Esophagus muscularis mucosa (tissue), 4 donors: ENCODE data around the gene SHTN1. TPM values are rescaled to one million over a fixed set of nuclear protein-coding genes. Genes with fewer than 3 reads are reported as not detected.

ENCODE experiments used
- DNase-seq: peaks from one replicate; pipeline ENCODE4 v3.0.0-alpha.2; 2017; ENCODE audit errors: extremely low spot score
- H3K27ac ChIP-seq, 4 donors: fragments of 200-600 bp; sonication (generic); replicated peaks in 1 of 4; 1 replicate in 3 of 4; 2 replicates in 1 of 4; pipeline ENCODE4 v1.5.1; 2016 to 2019; ENCODE audit warnings: mild to moderate bottlenecking in 1 of 4
- H3K27me3 ChIP-seq, 4 donors: fragments of 200-600 bp; sonication (generic); one replicate each; pipeline versions ENCODE4 v1.5.1 to v1.6.0; 2016 to 2019
- H3K36me3 ChIP-seq, 4 donors: fragments of 200-600 bp; sonication (generic); one replicate each; pipeline ENCODE4 v1.5.1; 2016 to 2019
- H3K4me1 ChIP-seq, 4 donors: fragments of 200-600 bp; sonication (generic); one replicate each; pipeline ENCODE4 v1.5.1; 2016 to 2019
- H3K4me3 ChIP-seq, 4 donors: fragments of 200-600 bp; sonication (generic); 1 replicate in 2 of 4; 2 replicates in 2 of 4; pipeline ENCODE4 v1.5.1; 2016 to 2019; ENCODE audit warnings: mild to moderate bottlenecking in 4 of 4, moderate library complexity in 1 of 4
- H3K9me3 ChIP-seq, 4 donors: fragments of 200-600 bp; sonication (generic); 1 replicate in 3 of 4; 2 replicates in 1 of 4; pipeline ENCODE4 v1.5.1; 2016 to 2019
- CTCF ChIP-seq, 3 experiments: fragments of 200-600 bp in 2 of 3; fragments of 450-650 bp in 1 of 3; sonication (generic) in 2 of 3; IDR thresholded peaks; one replicate each; pipeline ENCODE4 v1.5.1; 2017 to 2019; ENCODE audit warnings: antibody characterized with exemption in 3 of 3, mild to moderate bottlenecking in 2 of 3, moderate library complexity in 1 of 3
- EP300 ChIP-seq: sonication (generic); formaldehyde crosslinking; IDR thresholded peaks from one replicate; pipeline ENCODE4 v1.6.1; 2017; ENCODE audit warnings: antibody characterized with exemption
- POLR2A ChIP-seq: fragments of 450-650 bp; IDR thresholded peaks from one replicate; pipeline ENCODE4 v1.6.1; 2017; ENCODE audit warnings: antibody characterized with exemption, moderate library complexity, mild to moderate bottlenecking, low read depth
- POLR2AphosphoS5 ChIP-seq, 2 donors: sonication (generic); formaldehyde crosslinking; IDR thresholded peaks; one replicate each; pipeline ENCODE4 v1.6.1; 2017; ENCODE audit warnings: antibody characterized with exemption in 2 of 2
- WGBS: methylation state at CpG from one replicate; pipeline ENCODE4 v1.1.5; 2018; 5-methylcytosine and 5-hydroxymethylcytosine counted together
- intact Hi-C: fragments of 100-400 bp; cut with DNase I; formaldehyde crosslinking; loops from one replicate; pipeline ENCODE4 v1.15.1; 2023
- total RNA-seq, 4 donors: library from RNA; depleted of rRNA; stranded (reverse); fragments of >200 nt; gene quantifications; one replicate each; pipeline versions ENCODE4 v1.1.0 to v1.2.1, GENCODE V29; 2016

SHTN1 gene
- total RNA-seq, 4 donors from 2014 or later: 3.5 to 8.6 (median 6.1) TPM

- intact Hi-C loops: no loop called here
- H3K4me3 ChIP-seq: no peak overlapping the region
- WGBS: 72% methylated on average over 3 of the region's 3 CpGs
- no peak for TF ChIP-seq POLR2AphosphoS5 (IDR thresholded peaks at IDR 0.05)
- no peak for TF ChIP-seq EP300
- TF ChIP-seq CTCF (IDR thresholded peaks at IDR 0.05): no peak
- TF ChIP-seq POLR2A: no peak
- no peaks in the 10 kb centered on the region for H3K9me3 ChIP-seq
- peaks cover 0 to 4% (median 0%) of the 10 kb centered on the region in 4 donors for H3K36me3 ChIP-seq
- H3K4me1 ChIP-seq: no peaks in the 10 kb centered on the region
- H3K27ac ChIP-seq: no peak overlapping the region
- H3K27me3 ChIP-seq: no peaks in the 10 kb centered on the region
- no peak for DNase-seq
These were observed 24.9 kb downstream of the SHTN1 start for GRCh38 chr10:116980041-116980440.

GRCh38 chr10:116978901-116979300 is 26.1 kb downstream of the SHTN1 start:
- TF ChIP-seq CTCF (IDR thresholded peaks at IDR 0.05) (no peak), POLR2A (no peak), EP300 (no peak), POLR2AphosphoS5 (IDR thresholded peaks at IDR 0.05) (no peak)
- no peaks in the 10 kb centered on the region for H3K27me3 ChIP-seq
- peaks cover 0 to 4% (median 0%) of the 10 kb centered on the region in 4 donors for H3K36me3 ChIP-seq
- DNase-seq: no peak
- H3K9me3 ChIP-seq: no peaks in the 10 kb centered on the region
- intact Hi-C loops: no loop called here
- H3K4me1 ChIP-seq: no peaks in the 10 kb centered on the region
- WGBS: 82% methylated on average over 2 of the region's 2 CpGs
- no peak overlapping the region for H3K27ac ChIP-seq
- no peak overlapping the region for H3K4me3 ChIP-seq

- no peak for TF ChIP-seq EP300
- TF ChIP-seq POLR2A: no peak
- TF ChIP-seq CTCF (IDR thresholded peaks at IDR 0.05): no peak
- TF ChIP-seq POLR2AphosphoS5 (IDR thresholded peaks at IDR 0.05): no peak
- Histone ChIP-seq H3K4me3 (no peak overlapping the region), H3K27ac (no peak overlapping the region), H3K4me1 (no peaks in the 10 kb centered on the region), H3K27me3 (no peaks in the 10 kb centered on the region), H3K36me3 (peaks cover 0 to 4% (median 0%) of the 10 kb centered on the region in 4 donors), H3K9me3 (no peaks in the 10 kb centered on the region)
- 57% methylated on average over 5 of the region's 5 CpGs for WGBS
- intact Hi-C loops: no loop called here
- no peak for DNase-seq
These were observed 30.5 kb downstream of the SHTN1 start for GRCh38 chr10:116974456-116975005.

- no peak for TF ChIP-seq EP300
- no peak for TF ChIP-seq CTCF (IDR thresholded peaks at IDR 0.05)
- TF ChIP-seq POLR2A: no peak
- no peak for TF ChIP-seq POLR2AphosphoS5 (IDR thresholded peaks at IDR 0.05)
- no peaks in the 10 kb centered on the region for H3K4me1 ChIP-seq
- peaks cover 0 to 4% (median 0%) of the 10 kb centered on the region in 4 donors for H3K36me3 ChIP-seq
- H3K27me3 ChIP-seq: no peaks in the 10 kb centered on the region
- DNase-seq: no peak
- no peak overlapping the region for H3K27ac ChIP-seq
- intact Hi-C loops: no loop called here
- no peaks in the 10 kb centered on the region for H3K9me3 ChIP-seq
- H3K4me3 ChIP-seq: no peak overlapping the region
These were observed 31.0 kb downstream of the SHTN1 start for GRCh38 chr10:116973946-116974455.
